GM12878 (cell line): ENCODE measurements around the gene CYBB. TPM values are rescaled to one million over a fixed set of nuclear protein-coding genes. Genes with fewer than 3 reads are reported as not detected.

Experiments
- ATAC-seq: fragments of 200-7000 bp; cut with Tn5 transposase; 3 replicates; pipeline ENCODE4 v1.9.1; 2020; ENCODE audit warnings: mild to moderate bottlenecking, moderate library complexity
- BruUV-seq: library from RNA; stranded (reverse); fragments of 400-500 nt; replicated peaks from 2 replicates; lab custom pipeline; 2021; lab: Mats Ljungman, UMichigan
- CTCF ChIA-PET: fragments of 300-600 bp; sonication (Branson Sonifier 250); formaldehyde crosslinking; extraction: SDS; loops from one replicate; lab custom pipeline; 2021; ENCODE audit warnings: inconsistent platforms; lab: Yijun Ruan, JAX
- POLR2A ChIA-PET: fragments of 350-600 bp; formaldehyde crosslinking; extraction: SDS; loops from one replicate; lab custom pipeline; 2021; ENCODE audit warnings: inconsistent platforms; lab: Charles Lee
- RAD21 ChIA-PET: fragments of 300-600 bp; sonication (Branson Sonifier 250); formaldehyde crosslinking; loops from one replicate; lab custom pipeline; 2023; ENCODE audit warnings: antibody characterized with exemption; ENCODE audit not compliant: unreplicated experiment; lab: Charles Lee
- SMC1A ChIA-PET: fragments of 300-600 bp; sonication (Branson Sonifier 250); formaldehyde crosslinking; loops from one replicate; lab custom pipeline; 2023; ENCODE audit not compliant: unreplicated experiment, uncharacterized antibody; lab: Charles Lee
- DNase-seq: peaks from one replicate; pipeline ENCODE4 v3.0.0-alpha.2; 2011; ENCODE audit warnings: low read depth, low spot score
- FAIRE-seq: peaks from 3 replicates; lab custom pipeline; 2011; peaks lifted over from hg19 to GRCh38; lab: Jason Lieb, UNC
- H2AFZ ChIP-seq: 2 replicates; pipeline ENCODE4 v1.6.0; 2011; ENCODE audit warnings: low read depth, low read length, control low read depth; ENCODE audit not compliant: control insufficient read depth
- H3K27ac ChIP-seq: 2 replicates; pipeline ENCODE4 v1.5.1; 2011; ENCODE audit warnings: control low read depth; ENCODE audit not compliant: control insufficient read depth, insufficient read depth
- H3K27me3 ChIP-seq, 2 experiments: replicated peaks in 1 of 2; 2 replicates each; pipeline versions ENCODE4 v1.6.0 to v1.6.1; 2011; ENCODE audit warnings: low read length in 1 of 2; ENCODE audit not compliant: control insufficient read depth in 2 of 2, insufficient read depth in 2 of 2
- H3K36me3 ChIP-seq, 2 experiments: 2 replicates each; pipeline ENCODE4 v1.5.1; 2011; ENCODE audit warnings: low read length in 1 of 2; ENCODE audit not compliant: control insufficient read depth in 2 of 2, insufficient read depth in 2 of 2
- H3K4me1 ChIP-seq: 2 replicates; pipeline ENCODE4 v1.6.1; 2011; ENCODE audit warnings: mild to moderate bottlenecking, low read length, moderate library complexity, mixed read lengths; ENCODE audit not compliant: control insufficient read depth, insufficient read depth
- H3K4me2 ChIP-seq: 2 replicates; pipeline ENCODE4 v1.6.0; 2011; ENCODE audit warnings: control low read depth; ENCODE audit not compliant: control insufficient read depth, insufficient read depth
- H3K4me3 ChIP-seq: fragments of 200-600 bp; sonication (generic); 2 replicates; pipeline ENCODE4 v1.5.1; 2016
- H3K79me2 ChIP-seq: 2 replicates; pipeline ENCODE4 v1.6.0; 2011; ENCODE audit warnings: low read length; ENCODE audit not compliant: control insufficient read depth, insufficient read depth
- H3K9ac ChIP-seq: 2 replicates; pipeline ENCODE4 v1.8.0; 2011; ENCODE audit warnings: low read length, control low read depth, mixed read lengths; ENCODE audit not compliant: control insufficient read depth, insufficient read depth
- H3K9me3 ChIP-seq: replicated peaks from 3 replicates; pipeline ENCODE4 v1.5.1; 2011; ENCODE audit warnings: mild to moderate bottlenecking, low read length; ENCODE audit not compliant: control insufficient read depth, insufficient read depth
- H4K20me1 ChIP-seq: 2 replicates; pipeline ENCODE4 v1.6.0; 2011; ENCODE audit not compliant: control insufficient read depth, insufficient read depth
- ATF7 ChIP-seq: fragments of 450-650 bp; IDR thresholded peaks from 2 replicates; pipeline ENCODE4 v1.6.1; 2016; ENCODE audit warnings: low read depth, mild to moderate bottlenecking
- BCL11A ChIP-seq: IDR thresholded peaks from 2 replicates; pipeline ENCODE4 v1.6.1; 2011; ENCODE audit warnings: low read depth, low read length
- CBX5 ChIP-seq: sonication (generic); IDR thresholded peaks from 2 replicates; pipeline ENCODE4 v1.6.1; 2016; ENCODE audit warnings: low read depth, moderate library complexity, mild to moderate bottlenecking, inconsistent platforms
- CHD4 ChIP-seq: fragments of 200-600 bp; sonication (generic); IDR thresholded peaks from 2 replicates; pipeline ENCODE4 v1.6.1; 2016; ENCODE audit warnings: mild to moderate bottlenecking
- EP300 ChIP-seq, 2 experiments: fragments of 150-350 bp in 1 of 2; IDR thresholded peaks; 2 replicates each; pipeline ENCODE4 v1.6.1; 2011 to 2012; ENCODE audit warnings: low read depth in 2 of 2, low read length in 2 of 2, borderline replicate concordance in 1 of 2, improper control_type of control experiment in 1 of 2, inconsistent platforms in 1 of 2; ENCODE audit not compliant: control insufficient read depth in 1 of 2
- HCFC1 ChIP-seq: fragments of 150-350 bp; IDR thresholded peaks from 2 replicates; pipeline ENCODE4 v1.6.1; 2014; ENCODE audit warnings: low read length
- JUNB ChIP-seq: IDR thresholded peaks from 2 replicates; pipeline ENCODE4 v1.6.1; 2016; ENCODE audit warnings: antibody characterized with exemption, mild to moderate bottlenecking
- KAT2A ChIP-seq: conservative IDR thresholded peaks from 2 replicates; pipeline ENCODE4 v1.6.1; 2011; ENCODE audit warnings: low read depth, low read length; ENCODE audit not compliant: control insufficient read depth
- LARP7 ChIP-seq: fragments of 450-650 bp; IDR thresholded peaks from 2 replicates; pipeline ENCODE4 v1.6.1; 2017; ENCODE audit warnings: mild to moderate bottlenecking
- MEF2A ChIP-seq: IDR thresholded peaks from 2 replicates; pipeline ENCODE4 v1.6.1; 2011; ENCODE audit warnings: low read depth, mild to moderate bottlenecking, low read length, moderate library complexity; ENCODE audit not compliant: insufficient read depth
- NFYA ChIP-seq: IDR thresholded peaks from 2 replicates; pipeline ENCODE4 v1.6.1; 2011; ENCODE audit warnings: low read depth, mild to moderate bottlenecking, low read length, improper control_type of control experiment, borderline replicate concordance
- PKNOX1 ChIP-seq: fragments of 450-650 bp; IDR thresholded peaks from 2 replicates; pipeline ENCODE4 v1.6.1; 2016; ENCODE audit warnings: mild to moderate bottlenecking
- PML ChIP-seq: IDR thresholded peaks from 2 replicates; pipeline ENCODE4 v1.6.1; 2012; ENCODE audit warnings: low read length, inconsistent platforms
- RUNX3 ChIP-seq: IDR thresholded peaks from 2 replicates; pipeline ENCODE4 v1.6.1; 2012; ENCODE audit warnings: low read length, inconsistent platforms
- SMAD5 ChIP-seq: IDR thresholded peaks from 2 replicates; pipeline ENCODE4 v1.6.1; 2016; ENCODE audit warnings: antibody characterized with exemption, low read depth
- USF1 ChIP-seq: IDR thresholded peaks from 2 replicates; pipeline ENCODE4 v1.6.1; 2011; ENCODE audit warnings: borderline replicate concordance, low read depth, mild to moderate bottlenecking, moderate library complexity, mixed read lengths, low read length; ENCODE audit not compliant: insufficient read depth; ENCODE audit errors: extremely low read length
- YBX1 ChIP-seq: fragments of 450-650 bp; IDR thresholded peaks from 2 replicates; pipeline ENCODE4 v1.6.1; 2016; ENCODE audit warnings: antibody characterized with exemption
- in situ Hi-C: fragments of 300-500 bp; cut with MboI; formaldehyde crosslinking; loops from 9 replicates; pipeline ENCODE4 v1.14.3; 2018; ENCODE audit warnings: mixed read lengths
- intact Hi-C: fragments of 100-400 bp; cut with micrococcal nuclease; formaldehyde crosslinking; loops from one replicate; pipeline ENCODE4 v1.14.2; 2022; ENCODE audit not compliant: unreplicated experiment
- polyA plus RNA-seq, 11 experiments: library from polyadenylated mRNA; depleted of rRNA in 4 of 11; unstranded in 6 of 11; stranded (reverse) in 5 of 11; fragments of >200 nt; fragmentation: Nextera tagmentation in 4 of 11; fragmentation: Illumina TruSeq in 1 of 11; extraction: Ambion mirVana in 4 of 11; extraction: Trizol in 1 of 11; gene quantifications; 1 replicate in 1 of 11; 2 replicates in 10 of 11; pipeline versions ENCODE4 v1.2.1 to v1.2.3, GENCODE V29; 2011 to 2016; ENCODE audit warnings: inconsistent platforms in 2 of 11, missing spikeins in 2 of 11, low read depth in 1 of 11
- total RNA-seq, 4 experiments: library from RNA; depleted of rRNA in 3 of 4; stranded (reverse); fragments of >200 nt in 3 of 4; fragmentation: Illumina TruSeq in 1 of 4; extraction: Trizol in 1 of 4; gene quantifications; 2 replicates each; pipeline versions ENCODE4 v1.2.1 to v1.2.3, GENCODE V29; 2013 to 2021

The CYBB gene
- total and polyA plus RNA-seq, 10 of the 15 experiments (the other 5 are each of a cell fraction or from before 2014, with no cell fraction given) = 6.2 to 73.9 (median 24.8) TPM

- TF ChIP-seq EP300 (IDR thresholded peaks at IDR 0.05; ENCODE audit: borderline replicate concordance in 1 of 2, control insufficient read depth in 1 of 2, low read depth in 2 of 2, low read length in 2 of 2) (peak in 1 of 2 experiments; percentile 57; a peak in 1 of 4 replicates), BCL11A (peak; percentile 72; the same call in 1 of the 2 replicates), ATF7 (peak; percentile 69), HCFC1 (no peak), MEF2A (0 out of 2 replicates have a peak, but pooled peaks have one; percentile 10), JUNB (peak; percentile 13; the same call in 1 of the 2 replicates), CBX5 (peak; percentile 65; the same call in 1 of the 2 replicates), RUNX3 (peak; percentile 98)
These were observed 24.8 kb upstream of the CYBB start (continued) for GRCh38 chrX:37755025-37755424.

- H3K9ac ChIP-seq = no peak overlapping the region
- no peaks in the 10 kb centered on the region for H3K36me3 ChIP-seq
- FAIRE-seq (no peak), ATAC-seq (no peak), DNase-seq (no peak)
- SMC1A ChIA-PET = interaction anchor here (3.9 to 4.6 kb wide), 3 partner anchors 11 to 27 kb away, joined by 27 to 72 read pairs (median 30); partner anchors contain the start of gene CYBB
- no peak for TF ChIP-seq PKNOX1
- TF ChIP-seq KAT2A = no peak
- no peak for TF ChIP-seq NFYA
- no peak for TF ChIP-seq USF1
- TF ChIP-seq LARP7 = no peak
- TF ChIP-seq CHD4 = no peak
- no peak for TF ChIP-seq PML
- no peak for TF ChIP-seq YBX1
- no peak for TF ChIP-seq SMAD5
- RAD21 ChIA-PET = interaction anchor here (3.3 kb wide), 1 partner anchor 11 kb away, joined by 22 read pairs; no protein-coding TSS in a partner anchor
- no peaks in the 10 kb centered on the region for H3K27me3 ChIP-seq
- H2AFZ ChIP-seq = no peak overlapping the region
- POLR2A ChIA-PET = interaction anchor here (2.6 kb wide), 1 partner anchor 20 kb away, joined by 13 read pairs; no protein-coding TSS in a partner anchor
- intact Hi-C loops (no loop called here), in situ Hi-C loops (no loop called here)
- no peaks in the 10 kb centered on the region; the same call in 2 of the 3 replicates for H3K9me3 ChIP-seq
- no peak overlapping the region for H3K27ac ChIP-seq
- no peak overlapping the region for H3K4me2 ChIP-seq
- H3K4me3 ChIP-seq = no peak overlapping the region
- CTCF ChIA-PET = interaction anchor here (1.6 to 6.1 kb wide), 3 partner anchors 12 to 34 kb away, joined by 4 to 43 read pairs (median 5); no protein-coding TSS in a partner anchor
- H3K79me2 ChIP-seq = no peaks in the 10 kb centered on the region
- H4K20me1 ChIP-seq = no peaks in the 10 kb centered on the region
- peaks cover 32% of the 10 kb centered on the region for H3K4me1 ChIP-seq
- no TSS peak for BruUV-seq
These were observed 22.8 kb upstream of the CYBB start for GRCh38 chrX:37757082-37757481.
